ENCODE results near the gene PFKL. TPM values are rescaled to one million over a fixed set of nuclear protein-coding genes. Genes with fewer than 3 reads are reported as not detected.
A peak's percentile ranks its signal among the peaks of the same experiment; 100 is the strongest.

Gene PFKL
- total and polyA plus RNA-seq, 2 experiments from 2014 or later, result 199 to 239 TPM

GRCh38 chr21:44353191-44353970, 53.5 kb downstream of the PFKL start, which contains the start of gene TRPM2:
Gene TRPM2 (plus strand): TSS chr21:44353621. CDS start chr21:44353701, 80 bp downstream.
- in situ Hi-C loops (cut with MboI), result no loop called here
- H3K9me3 ChIP-seq (ENCODE audit: low read depth), result no peaks in the 10 kb centered on the region
- no peak within 1 kb of the TSS for H2AFZ ChIP-seq
- no peaks in the 10 kb centered on the region for H3K9me2 ChIP-seq (ENCODE audit: insufficient read depth)
- H3K9ac ChIP-seq, result no peak within 1 kb of the TSS
- DNase-seq, result peak; percentile 37
- 22 to 28% methylated on average over 21 of the region's 21 CpGs for WGBS, 2 experiments (ENCODE audit: low coverage in 1 of 2, low lambda C conversion rate in 2 of 2, missing lambda C conversion rate in 2 of 2)
- no peaks in the 10 kb centered on the region for H3F3A ChIP-seq (ENCODE audit: insufficient read depth)
- no peaks in the 10 kb centered on the region for H3K4me1 ChIP-seq (ENCODE audit: insufficient read depth)
- H3K4me3 ChIP-seq, result no peak within 1 kb of the TSS
- no peaks in the 10 kb centered on the region for H3K79me2 ChIP-seq (ENCODE audit: insufficient read depth)
- H3K27ac ChIP-seq, result no peak within 1 kb of the TSS
- peaks cover 38% of the 10 kb centered on the region for H3K27me3 ChIP-seq (replicated peaks; ENCODE audit: insufficient read depth)
- H3K36me3 ChIP-seq (ENCODE audit: low read depth), result no peaks in the 10 kb centered on the region
- H4K20me1 ChIP-seq (ENCODE audit: insufficient read depth), result no peaks in the 10 kb centered on the region
- H3K4me2 ChIP-seq (ENCODE audit: unreplicated experiment), result no peak within 1 kb of the TSS
- TF ChIP-seq EZH2phosphoT487 (IDR thresholded peaks at IDR 0.05; ENCODE audit: insufficient read depth, low read depth), result no peak
- no peak for TF ChIP-seq EZH2 (IDR thresholded peaks at IDR 0.05; ENCODE audit: insufficient read depth, poor library complexity, severe bottlenecking)

DNA sequence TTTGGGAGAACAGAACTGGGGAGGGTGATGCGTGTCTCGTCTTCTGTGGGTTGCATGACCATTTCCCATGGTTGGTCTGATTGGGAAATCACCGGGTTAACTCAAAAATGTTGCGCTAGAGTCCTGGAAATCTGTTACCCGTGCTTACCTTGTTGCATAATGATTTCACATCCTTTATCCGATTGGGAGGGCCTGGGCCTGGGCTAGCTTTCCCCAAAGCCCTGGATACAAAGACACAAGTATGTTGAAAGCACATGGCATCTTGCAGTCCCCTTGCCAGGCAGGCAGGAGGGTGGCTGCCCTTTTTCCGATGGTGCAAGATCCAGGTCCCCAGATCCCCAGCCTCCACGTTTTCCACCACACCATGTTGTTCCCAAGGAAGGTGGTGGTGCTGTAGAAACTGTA, 54.1 kb downstream of the PFKL start:
- WGBS, 2 experiments (ENCODE audit: low coverage in 1 of 2, low lambda C conversion rate in 2 of 2, missing lambda C conversion rate in 2 of 2), result 50 to 51% methylated on average over 8 of the region's 8 CpGs
- H4K20me1 ChIP-seq (ENCODE audit: insufficient read depth), result no peaks in the 10 kb centered on the region
- in situ Hi-C loops (cut with MboI), result no loop called here
- TF ChIP-seq EZH2 (IDR thresholded peaks at IDR 0.05; ENCODE audit: insufficient read depth, poor library complexity, severe bottlenecking) (no peak), EZH2phosphoT487 (IDR thresholded peaks at IDR 0.05; ENCODE audit: insufficient read depth, low read depth) (no peak)
- H3K9me2 ChIP-seq (ENCODE audit: insufficient read depth), result no peaks in the 10 kb centered on the region
- no peaks in the 10 kb centered on the region for H3K9me3 ChIP-seq (ENCODE audit: low read depth)
- H3K79me2 ChIP-seq (ENCODE audit: insufficient read depth), result no peaks in the 10 kb centered on the region
- H3K36me3 ChIP-seq (ENCODE audit: low read depth), result no peaks in the 10 kb centered on the region
- H3K4me1 ChIP-seq (ENCODE audit: insufficient read depth), result no peaks in the 10 kb centered on the region
- H3K27me3 ChIP-seq (replicated peaks; ENCODE audit: insufficient read depth), result peaks cover 34% of the 10 kb centered on the region
- H3K4me3 ChIP-seq, result no peak overlapping the region
- no peak for DNase-seq
- no peak overlapping the region for H2AFZ ChIP-seq
- H3K9ac ChIP-seq, result no peak overlapping the region
- H3F3A ChIP-seq (ENCODE audit: insufficient read depth), result no peaks in the 10 kb centered on the region
- H3K27ac ChIP-seq, result no peak overlapping the region
- no peak overlapping the region for H3K4me2 ChIP-seq (ENCODE audit: unreplicated experiment)

DNA sequence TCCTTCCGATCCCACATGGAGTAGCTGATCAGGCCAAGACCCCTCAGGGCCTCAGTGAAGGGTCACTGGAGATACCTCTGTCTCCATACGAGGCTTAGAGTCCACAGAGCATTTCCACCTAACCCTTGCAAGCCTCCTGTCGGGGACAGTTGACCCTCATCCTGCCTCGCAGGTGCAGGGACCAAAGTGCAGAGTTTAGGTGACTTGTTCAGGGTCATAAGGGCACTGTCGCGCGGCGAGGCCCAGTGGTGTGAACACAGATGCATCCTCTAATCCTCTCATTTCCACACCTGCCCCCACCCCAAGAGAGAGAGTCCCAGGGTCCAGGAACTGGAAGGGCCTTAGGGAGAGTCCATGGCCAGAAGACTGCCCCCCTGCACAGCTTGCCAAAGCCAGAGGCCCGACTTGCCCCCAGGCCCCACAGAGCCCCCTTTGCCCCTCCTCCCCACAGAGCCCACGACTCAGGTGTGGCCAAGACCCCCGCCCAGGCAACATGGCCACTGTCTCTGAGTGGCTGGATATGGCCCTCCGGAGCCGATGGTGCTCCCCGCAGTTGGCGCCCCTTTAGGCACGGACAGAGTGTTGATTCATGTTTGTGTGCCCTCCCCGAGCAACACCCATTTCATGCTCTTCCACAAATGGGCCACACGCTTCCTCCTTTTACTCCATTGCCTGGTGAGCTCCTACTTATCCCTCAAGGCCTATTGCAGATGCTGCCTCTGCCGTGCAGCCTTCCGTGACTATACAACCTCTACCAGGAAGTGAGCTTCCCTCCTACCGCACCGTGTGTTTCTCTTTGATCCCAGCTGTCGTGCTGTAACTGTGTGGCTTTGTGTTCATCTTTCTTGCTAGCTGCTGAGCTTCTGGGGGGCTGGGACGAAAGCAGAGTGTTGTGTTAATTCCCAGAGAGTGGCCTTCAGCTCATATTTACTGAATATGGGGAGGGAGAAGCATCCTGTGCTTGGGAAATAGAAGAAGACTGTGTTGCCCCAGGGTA, 55.2 kb downstream of the PFKL start:
- Histone ChIP-seq H3K27ac (no peak overlapping the region), H3K36me3 (ENCODE audit: low read depth) (no peaks in the 10 kb centered on the region), H3K9me3 (ENCODE audit: low read depth) (no peaks in the 10 kb centered on the region), H3K9ac (no peak overlapping the region), H3K4me1 (ENCODE audit: insufficient read depth) (no peaks in the 10 kb centered on the region), H3K4me2 (ENCODE audit: unreplicated experiment) (no peak overlapping the region), H3K4me3 (no peak overlapping the region), H3K79me2 (ENCODE audit: insufficient read depth) (no peaks in the 10 kb centered on the region), H2AFZ (no peak overlapping the region), H4K20me1 (ENCODE audit: insufficient read depth) (no peaks in the 10 kb centered on the region), H3K27me3 (replicated peaks; ENCODE audit: insufficient read depth) (peaks cover 26% of the 10 kb centered on the region), H3F3A (ENCODE audit: insufficient read depth) (no peaks in the 10 kb centered on the region), H3K9me2 (ENCODE audit: insufficient read depth) (no peaks in the 10 kb centered on the region)
- in situ Hi-C loops (cut with MboI), result no loop called here
- no peak for DNase-seq
- 59% methylated on average over 23 to 24 of the region's 24 CpGs for WGBS, 2 experiments (ENCODE audit: low coverage in 1 of 2, low lambda C conversion rate in 2 of 2, missing lambda C conversion rate in 2 of 2)
- TF ChIP-seq EZH2phosphoT487 (IDR thresholded peaks at IDR 0.05; ENCODE audit: insufficient read depth, low read depth) (no peak), EZH2 (IDR thresholded peaks at IDR 0.05; ENCODE audit: insufficient read depth, poor library complexity, severe bottlenecking) (no peak)

DNA sequence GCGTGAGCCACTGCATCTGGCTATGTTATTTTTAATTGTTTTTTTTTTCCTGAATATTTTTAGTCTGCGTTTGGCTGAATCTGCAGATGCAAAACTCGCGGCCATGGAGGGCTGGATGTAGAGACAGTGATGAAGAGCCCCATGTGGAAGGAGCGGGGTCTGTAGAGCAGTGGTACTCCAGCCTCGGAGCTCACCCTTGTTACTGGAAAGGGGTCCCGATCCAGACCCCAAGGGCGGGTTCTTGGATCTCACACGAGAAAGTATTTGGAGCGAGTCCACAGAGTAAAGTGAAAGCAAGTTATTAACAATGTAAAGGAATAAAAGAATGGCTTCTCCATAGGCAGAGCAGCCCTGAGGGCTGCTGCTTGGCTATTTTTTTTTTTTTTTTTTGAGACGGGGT, 56.3 kb downstream of the PFKL start:
- DNase-seq, result no peak
- Histone ChIP-seq H3K9me3 (ENCODE audit: low read depth) (no peaks in the 10 kb centered on the region), H3K4me1 (ENCODE audit: insufficient read depth) (no peaks in the 10 kb centered on the region), H3K27me3 (replicated peaks; ENCODE audit: insufficient read depth) (peaks cover 24% of the 10 kb centered on the region), H3K36me3 (ENCODE audit: low read depth) (no peaks in the 10 kb centered on the region), H2AFZ (no peak overlapping the region), H3K9ac (no peak overlapping the region), H3F3A (ENCODE audit: insufficient read depth) (no peaks in the 10 kb centered on the region), H4K20me1 (ENCODE audit: insufficient read depth) (no peaks in the 10 kb centered on the region), H3K79me2 (ENCODE audit: insufficient read depth) (no peaks in the 10 kb centered on the region), H3K9me2 (ENCODE audit: insufficient read depth) (no peaks in the 10 kb centered on the region), H3K4me3 (no peak overlapping the region), H3K27ac (no peak overlapping the region), H3K4me2 (ENCODE audit: unreplicated experiment) (no peak overlapping the region)
- TF ChIP-seq EZH2 (IDR thresholded peaks at IDR 0.05; ENCODE audit: insufficient read depth, poor library complexity, severe bottlenecking) (no peak), EZH2phosphoT487 (IDR thresholded peaks at IDR 0.05; ENCODE audit: insufficient read depth, low read depth) (no peak)
- in situ Hi-C loops (cut with MboI), result no loop called here
- 64 to 69% methylated on average over 11 of the region's 11 CpGs for WGBS, 2 experiments (ENCODE audit: low coverage in 1 of 2, low lambda C conversion rate in 2 of 2, missing lambda C conversion rate in 2 of 2)
